Glutamatergic neuron (in vitro differentiated cells): ENCODE results near the gene SYP. TPM values are rescaled to one million over a fixed set of nuclear protein-coding genes. Genes with fewer than 3 reads are reported as not detected.
"Not testable (repeated sequence)": the region's sequence is repeated elsewhere in the genome, so short reads cannot be mapped to it uniquely, and the experiment has no call there.

Experiments used
- DNase-seq: peaks from one replicate; pipeline ENCODE4 v3.0.0; 2022
- H3K27ac Mint-ChIP-seq: one replicate; pipeline ENCODE4 v1.8.0; 2020; ENCODE audit warnings: mild to moderate bottlenecking, mixed read lengths, inconsistent platforms; ENCODE audit not compliant: unreplicated experiment
- H3K27me3 Mint-ChIP-seq: one replicate; pipeline ENCODE4 v1.8.0; 2020; ENCODE audit warnings: mild to moderate bottlenecking, moderate library complexity, mixed read lengths, inconsistent platforms; ENCODE audit not compliant: unreplicated experiment
- H3K36me3 Mint-ChIP-seq: one replicate; pipeline ENCODE4 v1.8.0; 2020; ENCODE audit warnings: mild to moderate bottlenecking, mixed read lengths, inconsistent platforms; ENCODE audit not compliant: unreplicated experiment
- H3K4me1 Mint-ChIP-seq: one replicate; pipeline ENCODE4 v1.8.0; 2020; ENCODE audit warnings: mild to moderate bottlenecking, low read depth, mixed read lengths, inconsistent platforms; ENCODE audit not compliant: unreplicated experiment
- H3K4me3 Mint-ChIP-seq: one replicate; pipeline ENCODE4 v1.8.0; 2020; ENCODE audit warnings: mild to moderate bottlenecking, mixed read lengths, inconsistent platforms; ENCODE audit not compliant: unreplicated experiment
- H3K9me3 Mint-ChIP-seq: one replicate; pipeline ENCODE4 v1.8.0; 2020; ENCODE audit warnings: mild to moderate bottlenecking, moderate library complexity, mixed read lengths, inconsistent platforms; ENCODE audit not compliant: unreplicated experiment
- total RNA-seq: library from RNA; stranded (reverse); fragmentation: NEBNext Ultra II Directional; extraction: Animal tissue kit (Norgen Biotek cat#: 25700); gene quantifications from one replicate; pipeline ENCODE4 v1.2.1, GENCODE V29; 2021; ENCODE audit not compliant: unreplicated experiment
- TF ChIP-seq, protein P1 (sequence below): fragments of 200-600 bp; sonication (generic); IDR thresholded peaks from one replicate; pipeline ENCODE4 v1.5.0; 2021; ENCODE audit not compliant: partially characterized antibody, unreplicated experiment

Gene SYP
- total RNA-seq, 1 donor from 2014 or later, result 291 TPM

DNA sequence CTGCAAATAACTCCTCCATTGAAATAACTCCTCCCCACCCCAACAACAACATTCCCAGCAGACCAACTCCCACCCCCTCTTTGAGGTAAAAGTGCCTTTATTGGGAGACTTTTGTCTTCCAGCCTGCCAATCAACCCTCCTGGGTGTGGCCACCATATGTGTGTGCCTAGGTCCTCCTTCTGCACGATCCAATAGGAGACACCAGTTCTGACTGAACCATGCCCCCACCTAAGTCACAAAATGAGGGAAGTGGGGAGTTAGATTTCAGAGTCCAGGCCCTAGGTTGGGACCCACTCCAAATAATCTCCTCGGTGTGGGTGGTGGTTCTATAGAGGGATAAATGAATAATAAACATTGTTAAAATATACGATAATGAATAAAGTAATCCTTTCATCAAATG, 25.3 kb downstream of the SYP start:
- no peaks in the 10 kb centered on the region for H3K36me3 Mint-ChIP-seq
- no peak overlapping the region for H3K4me3 Mint-ChIP-seq
- peaks cover 5% of the 10 kb centered on the region for H3K9me3 Mint-ChIP-seq
- TF ChIP-seq, protein P1, sequence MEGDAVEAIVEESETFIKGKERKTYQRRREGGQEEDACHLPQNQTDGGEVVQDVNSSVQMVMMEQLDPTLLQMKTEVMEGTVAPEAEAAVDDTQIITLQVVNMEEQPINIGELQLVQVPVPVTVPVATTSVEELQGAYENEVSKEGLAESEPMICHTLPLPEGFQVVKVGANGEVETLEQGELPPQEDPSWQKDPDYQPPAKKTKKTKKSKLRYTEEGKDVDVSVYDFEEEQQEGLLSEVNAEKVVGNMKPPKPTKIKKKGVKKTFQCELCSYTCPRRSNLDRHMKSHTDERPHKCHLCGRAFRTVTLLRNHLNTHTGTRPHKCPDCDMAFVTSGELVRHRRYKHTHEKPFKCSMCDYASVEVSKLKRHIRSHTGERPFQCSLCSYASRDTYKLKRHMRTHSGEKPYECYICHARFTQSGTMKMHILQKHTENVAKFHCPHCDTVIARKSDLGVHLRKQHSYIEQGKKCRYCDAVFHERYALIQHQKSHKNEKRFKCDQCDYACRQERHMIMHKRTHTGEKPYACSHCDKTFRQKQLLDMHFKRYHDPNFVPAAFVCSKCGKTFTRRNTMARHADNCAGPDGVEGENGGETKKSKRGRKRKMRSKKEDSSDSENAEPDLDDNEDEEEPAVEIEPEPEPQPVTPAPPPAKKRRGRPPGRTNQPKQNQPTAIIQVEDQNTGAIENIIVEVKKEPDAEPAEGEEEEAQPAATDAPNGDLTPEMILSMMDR, result no peak
- H3K27me3 Mint-ChIP-seq, result peaks cover 9% of the 10 kb centered on the region
- DNase-seq, result no peak
- H3K4me1 Mint-ChIP-seq, result peaks cover 8% of the 10 kb centered on the region
- peak overlapping the region; percentile 34 for H3K27ac Mint-ChIP-seq

- not testable (repeated sequence) for H3K27ac Mint-ChIP-seq, H3K36me3 Mint-ChIP-seq, H3K27me3 Mint-ChIP-seq, H3K4me1 Mint-ChIP-seq, H3K4me3 Mint-ChIP-seq, H3K9me3 Mint-ChIP-seq, DNase-seq
Measured at GRCh38 chrX:49173544-49173943, 26.4 kb downstream of the SYP start.

- Mint-ChIP-seq H3K4me1 (peaks cover under 1% of the 10 kb centered on the region), H3K9me3 (peaks cover 4% of the 10 kb centered on the region), H3K36me3 (no peaks in the 10 kb centered on the region), H3K27me3 (peaks cover 4% of the 10 kb centered on the region), H3K4me3 (peak overlapping the region; percentile 78), H3K27ac (no peak overlapping the region)
- TF ChIP-seq, protein P1, result no peak
- DNase-seq, result no peak
Measured at GRCh38 chrX:49172280-49172780, 27.7 kb downstream of the SYP start.

- Mint-ChIP-seq H3K36me3 (no peaks in the 10 kb centered on the region), H3K4me3 (peak within 1 kb of the TSS; percentile 78), H3K27ac (no peak within 1 kb of the TSS), H3K27me3 (peaks cover 3% of the 10 kb centered on the region), H3K4me1 (peaks cover 1% of the 10 kb centered on the region), H3K9me3 (peaks cover 4% of the 10 kb centered on the region)
- TF ChIP-seq, protein P1, result no peak
- peak; percentile 40 for DNase-seq
Measured at GRCh38 chrX:49171752-49172279, 28.2 kb downstream of the SYP start, which contains the start of gene PLP2. Gene PLP2 (plus strand): TSS chrX:49171898. CDS start chrX:49172001, 103 bp downstream.

- peaks cover 2% of the 10 kb centered on the region for H3K9me3 Mint-ChIP-seq
- H3K36me3 Mint-ChIP-seq, result no peaks in the 10 kb centered on the region
- H3K27me3 Mint-ChIP-seq, result peaks cover 6% of the 10 kb centered on the region
- DNase-seq, result no peak
- TF ChIP-seq, protein P1, result no peak
- no peak overlapping the region for H3K27ac Mint-ChIP-seq
- H3K4me3 Mint-ChIP-seq, result no peak overlapping the region
- peaks cover 5% of the 10 kb centered on the region for H3K4me1 Mint-ChIP-seq
Measured at GRCh38 chrX:49167740-49168108, 32.3 kb downstream of the SYP start.
